HCT116 (cell line): Measurements from ENCODE around the gene PMAIP1. TPM values are rescaled to one million over a fixed set of nuclear protein-coding genes. Genes with fewer than 3 reads are reported as not detected.
A peak's percentile ranks its signal among the peaks of the same experiment; 100 is the strongest.

Experiments
- ATAC-seq: fragments of 200-7000 bp; cut with Tn5 transposase; 2 replicates; pipeline ENCODE4 v1.9.1; 2020; ENCODE audit warnings: mild to moderate bottlenecking, moderate library complexity
- BruUV-seq: library from RNA; stranded (reverse); fragments of 400-500 nt; replicated peaks from 2 replicates; lab custom pipeline; 2021; lab: Mats Ljungman, UMichigan
- CTCF ChIA-PET: fragments of 300-600 bp; sonication (Branson Sonifier 250); formaldehyde crosslinking; loops from one replicate; lab custom pipeline; 2021; ENCODE audit warnings: antibody characterized with exemption; lab: Charles Lee
- POLR2A ChIA-PET: fragments of 300-600, 350-600 bp; sonication (Branson Sonifier 250); formaldehyde crosslinking; loops from one replicate; lab custom pipeline; 2021; ENCODE audit warnings: antibody characterized with exemption; lab: Charles Lee
- RAD21 ChIA-PET, 2 experiments: fragments of 300-600 bp; sonication (Branson Sonifier 250); formaldehyde crosslinking; loops; one replicate each; lab custom pipeline; 2023; ENCODE audit warnings: low total read pairs in 2 of 2; ENCODE audit not compliant: uncharacterized antibody in 2 of 2, unreplicated experiment in 2 of 2, low non-redundant PET in 1 of 2; lab: Charles Lee
- DNase-seq: peaks from one replicate; pipeline ENCODE4 v3.0.0-alpha.2; 2010; ENCODE audit warnings: low read depth, low spot score
- H2AFZ ChIP-seq: fragments of 200-600 bp; shearing (Covaris generic), sonication (generic); 2 replicates; pipeline ENCODE4 v1.6.1; 2017; ENCODE audit warnings: low read depth, mixed run types, mixed read lengths, antibody characterized with exemption, low read length; ENCODE audit not compliant: poor library complexity, severe bottlenecking
- H3K27ac ChIP-seq: 2 replicates; pipeline ENCODE4 v1.5.1; 2012; ENCODE audit warnings: low read depth, low read length
- H3K27me3 ChIP-seq: fragments of 200-600 bp; sonication (generic); 2 replicates; pipeline ENCODE4 v1.6.1; 2016; ENCODE audit warnings: mixed run types, low read length, mixed read lengths; ENCODE audit not compliant: insufficient read depth
- H3K36me3 ChIP-seq, 2 experiments: fragments of 200-500 bp in 1 of 2; fragments of 200-600 bp in 1 of 2; sonication (Bioruptor generic) in 1 of 2; sonication (generic) in 1 of 2; 2 replicates each; pipeline versions ENCODE4 v1.5.1 to v1.6.1; 2014 to 2016; ENCODE audit warnings: low read length in 2 of 2, inconsistent platforms in 1 of 2, mixed read lengths in 1 of 2, mixed run types in 1 of 2; ENCODE audit not compliant: insufficient read depth in 2 of 2, control insufficient read depth in 1 of 2
- H3K4me1 ChIP-seq, 2 experiments: fragments of 200-600 bp in 1 of 2; sonication (generic) in 1 of 2; 2 replicates each; pipeline versions ENCODE4 v1.5.1 to v1.6.1; 2012 to 2017; ENCODE audit warnings: low read length in 2 of 2, inconsistent platforms in 1 of 2, mild to moderate bottlenecking in 1 of 2, mixed read lengths in 1 of 2, mixed run types in 1 of 2, moderate library complexity in 1 of 2; ENCODE audit not compliant: insufficient read depth in 2 of 2, control insufficient read depth in 1 of 2
- H3K4me2 ChIP-seq: fragments of 200-600 bp; sonication (generic); 2 replicates; pipeline ENCODE4 v1.6.1; 2017; ENCODE audit warnings: mixed run types, low read length, mixed read lengths
- H3K4me3 ChIP-seq, 2 experiments: fragments of 200-600 bp in 1 of 2; sonication (generic) in 1 of 2; replicated peaks in 1 of 2; 2 replicates each; pipeline ENCODE4 v1.5.1; 2011 to 2016; ENCODE audit warnings: low read length in 2 of 2, control low read depth in 1 of 2, low read depth in 1 of 2, mild to moderate bottlenecking in 1 of 2, mixed read lengths in 1 of 2, mixed run types in 1 of 2
- H3K79me2 ChIP-seq: fragments of 200-600 bp; sonication (generic); 2 replicates; pipeline ENCODE4 v1.6.1; 2017; ENCODE audit warnings: mild to moderate bottlenecking, mixed run types, low read length, moderate library complexity, mixed read lengths; ENCODE audit not compliant: insufficient read depth
- H3K9ac ChIP-seq: fragments of 200-600 bp; sonication (generic); 2 replicates; pipeline ENCODE4 v1.6.1; 2016; ENCODE audit warnings: low read length, mixed read lengths
- H3K9me2 ChIP-seq: fragments of 200-600 bp; sonication (generic), shearing (Covaris generic); 2 replicates; pipeline ENCODE4 v1.6.1; 2017; ENCODE audit warnings: mixed run types, mild to moderate bottlenecking, moderate library complexity; ENCODE audit not compliant: insufficient read depth
- H3K9me3 ChIP-seq, 2 experiments: fragments of 200-500 bp in 1 of 2; fragments of 200-600 bp in 1 of 2; sonication (Bioruptor generic) in 1 of 2; sonication (generic) in 1 of 2; 2 replicates each; pipeline ENCODE4 v1.6.1; 2014 to 2017; ENCODE audit warnings: low read length in 2 of 2, mixed read lengths in 2 of 2, inconsistent platforms in 1 of 2, low read depth in 1 of 2, mild to moderate bottlenecking in 1 of 2, mixed run types in 1 of 2, moderate library complexity in 1 of 2; ENCODE audit not compliant: control insufficient read depth in 1 of 2, insufficient read depth in 1 of 2
- H4K20me1 ChIP-seq: fragments of 200-600 bp; sonication (generic), shearing (Covaris generic); 2 replicates; pipeline ENCODE4 v1.6.1; 2017; ENCODE audit warnings: mixed run types, mild to moderate bottlenecking, moderate library complexity; ENCODE audit not compliant: insufficient read depth
- ATF3 ChIP-seq: IDR thresholded peaks from 2 replicates; pipeline ENCODE4 v1.6.1; 2012
- CTCF ChIP-seq, 3 experiments: fragments of 200-600 bp in 1 of 3; sonication (generic) in 1 of 3; IDR thresholded peaks in 2 of 3; conservative IDR thresholded peaks in 1 of 3; 2 replicates each; pipeline ENCODE4 v1.5.1; 2012 to 2017; ENCODE audit warnings: low read depth in 2 of 3, low read length in 2 of 3, antibody characterized with exemption in 1 of 3, borderline replicate concordance in 1 of 3, control low read depth in 1 of 3, mild to moderate bottlenecking in 1 of 3, mixed read lengths in 1 of 3, mixed run types in 1 of 3, moderate library complexity in 1 of 3; ENCODE audit not compliant: insufficient read depth in 1 of 3
- EGR1 ChIP-seq: IDR thresholded peaks from 2 replicates; pipeline ENCODE4 v1.6.1; 2012; ENCODE audit warnings: low read depth
- ELF1 ChIP-seq: IDR thresholded peaks from 2 replicates; pipeline ENCODE4 v1.6.1; 2012; ENCODE audit warnings: low read depth, borderline replicate concordance
- EZH2 ChIP-seq: fragments of 200-600 bp; sonication (generic); IDR thresholded peaks from 2 replicates; pipeline ENCODE4 v1.6.1; 2017; ENCODE audit warnings: antibody characterized with exemption, mixed run types
- EZH2phosphoT487 ChIP-seq: fragments of 200-600 bp; IDR thresholded peaks from 2 replicates; pipeline ENCODE4 v1.6.1; 2018; ENCODE audit warnings: antibody characterized with exemption, borderline replicate concordance
- MAX ChIP-seq: IDR thresholded peaks from 2 replicates; pipeline ENCODE4 v1.6.1; 2012
- POLR2A ChIP-seq: IDR thresholded peaks from 2 replicates; pipeline ENCODE4 v1.7.0; 2011; ENCODE audit warnings: borderline replicate concordance; ENCODE audit not compliant: insufficient read depth, insufficient read length; ENCODE audit errors: extremely low read depth
- POLR2AphosphoS5 ChIP-seq: IDR thresholded peaks from 2 replicates; pipeline ENCODE4 v1.6.1; 2011; ENCODE audit warnings: mild to moderate bottlenecking, low read depth, low read length, moderate library complexity
- SP1 ChIP-seq: IDR thresholded peaks from 2 replicates; pipeline ENCODE4 v1.6.1; 2012; ENCODE audit warnings: low read depth
- SRF ChIP-seq: IDR thresholded peaks from 2 replicates; pipeline ENCODE4 v1.6.1; 2012; ENCODE audit warnings: low read depth
- TCF7L2 ChIP-seq: IDR thresholded peaks from 2 replicates; pipeline ENCODE4 v1.7.0; 2011; ENCODE audit warnings: borderline replicate concordance, inconsistent platforms; ENCODE audit not compliant: insufficient read depth, insufficient read length; ENCODE audit errors: extremely low read depth
- YY1 ChIP-seq: IDR thresholded peaks from 2 replicates; pipeline ENCODE4 v1.6.1; 2011; ENCODE audit warnings: low read length, low read depth, moderate library complexity, mild to moderate bottlenecking; ENCODE audit not compliant: insufficient replicate concordance; ENCODE audit errors: extremely low read depth
- ZFX ChIP-seq: fragments of 450-650 bp; IDR thresholded peaks from 2 replicates; pipeline ENCODE4 v1.6.1; 2017
- intact Hi-C: fragments of 100-400 bp; cut with micrococcal nuclease; formaldehyde crosslinking; loops from 2 replicates; pipeline ENCODE4 v1.10.0; 2022
- total RNA-seq: library from RNA; stranded (reverse); gene quantifications from one replicate; pipeline ENCODE4 v1.2.1, GENCODE V29; 2021; ENCODE audit not compliant: unreplicated experiment

The PMAIP1 gene
- total RNA-seq, 1 experiment from 2014 or later = 66.7 TPM

GRCh38 chr18:59910967-59911366, 11.2 kb downstream of the PMAIP1 start:
- H3K9me2 ChIP-seq = no peaks in the 10 kb centered on the region
- CTCF ChIA-PET = no interaction called here
- no peak overlapping the region for H3K4me2 ChIP-seq
- no peaks in the 10 kb centered on the region for H3K36me3 ChIP-seq
- H3K9me3 ChIP-seq = no peaks in the 10 kb centered on the region
- no peak overlapping the region for H3K9ac ChIP-seq
- H3K4me3 ChIP-seq = no peak overlapping the region
- H3K27me3 ChIP-seq = no peaks in the 10 kb centered on the region
- DNase-seq (no peak), ATAC-seq (no peak)
- peak overlapping the region; percentile 19 for H2AFZ ChIP-seq
- POLR2A ChIA-PET = interaction anchor here (0.8 to 1.8 kb wide), 2 partner anchors 11 to 42 kb away, joined by 5 to 8 read pairs; partner anchors contain the start of gene PMAIP1
- TF ChIP-seq EZH2 = no peak
- no peak for TF ChIP-seq TCF7L2
- no peak for TF ChIP-seq ATF3
- TF ChIP-seq EGR1 = no peak
- TF ChIP-seq POLR2AphosphoS5 = no peak
- RAD21 ChIA-PET = no interaction called here
- H3K79me2 ChIP-seq = no peaks in the 10 kb centered on the region
- no TSS peak for BruUV-seq
- intact Hi-C loops = loop anchor here (10.0 kb wide), 1 partner anchor 634 kb away; no protein-coding TSS in a partner anchor
- H3K4me1 ChIP-seq = peaks cover 19 to 71% of the 10 kb centered on the region in 2 experiments
- no peak overlapping the region for H3K27ac ChIP-seq
- no peaks in the 10 kb centered on the region for H4K20me1 ChIP-seq

- ATAC-seq (no peak), DNase-seq (no peak)
- Histone ChIP-seq H3K79me2 (no peaks in the 10 kb centered on the region), H2AFZ (no peak overlapping the region), H3K9me3 (no peaks in the 10 kb centered on the region), H3K27ac (no peak overlapping the region), H3K4me2 (no peak overlapping the region), H3K27me3 (no peaks in the 10 kb centered on the region), H3K9ac (no peak overlapping the region), H3K4me3 (no peak overlapping the region), H4K20me1 (no peaks in the 10 kb centered on the region), H3K36me3 (no peaks in the 10 kb centered on the region), H3K9me2 (no peaks in the 10 kb centered on the region), H3K4me1 (peaks cover 23 to 72% of the 10 kb centered on the region in 2 experiments)
- ChIA-PET CTCF (no interaction called here), POLR2A (interaction anchor here (0.8 to 1.8 kb wide), 2 partner anchors 11 to 41 kb away, joined by 5 to 8 read pairs; partner anchors contain the start of gene PMAIP1), RAD21 (no interaction called here)
- intact Hi-C loops = loop anchor here (10.0 kb wide), 1 partner anchor 633 kb away; no protein-coding TSS in a partner anchor
- no TSS peak for BruUV-seq
- no peak for TF ChIP-seq EZH2phosphoT487
- no peak for TF ChIP-seq ZFX
- TF ChIP-seq CTCF (IDR thresholded peaks at IDR 0.05 in 2 of 3, conservative IDR thresholded peaks at IDR 0.05 in 1 of 3; ENCODE audit: borderline replicate concordance in 1 of 3, insufficient read depth in 1 of 3, low read depth in 2 of 3, low read length in 2 of 3) = no peak
- TF ChIP-seq MAX = no peak
- no peak for TF ChIP-seq POLR2AphosphoS5
- no peak for TF ChIP-seq SP1
- TF ChIP-seq ELF1 = no peak
- no peak for TF ChIP-seq POLR2A
- TF ChIP-seq YY1 = no peak
- no peak for TF ChIP-seq SRF
These were observed 11.8 kb downstream of the PMAIP1 start for GRCh38 chr18:59911600-59911999.
